Endothelial cell of umbilical vein (primary cell): Measurements from ENCODE around the gene RBPJL. TPM values are rescaled to one million over a fixed set of nuclear protein-coding genes. Genes with fewer than 3 reads are reported as not detected.

Experiments
- BruUV-seq: library from RNA; stranded (reverse); fragments of 400-500 nt; replicated peaks from 2 replicates; lab custom pipeline; 2021; lab: Mats Ljungman, UMichigan
- CTCF ChIA-PET: fragments of 300-600, 350-600 bp; sonication (Branson Sonifier 250); formaldehyde crosslinking; loops from one replicate; lab custom pipeline; 2021; ENCODE audit warnings: antibody characterized with exemption, inconsistent platforms; lab: Charles Lee
- POLR2A ChIA-PET: fragments of 300-600, 350-600 bp; sonication (Branson Sonifier 250); formaldehyde crosslinking; loops from one replicate; lab custom pipeline; 2021; ENCODE audit warnings: antibody characterized with exemption, inconsistent platforms; lab: Charles Lee
- DNase-seq: peaks from one replicate; pipeline ENCODE4 v3.0.0-alpha.2; 2011; ENCODE audit warnings: low read depth, low spot score
- FAIRE-seq: peaks from 2 replicates; lab custom pipeline; 2011; peaks lifted over from hg19 to GRCh38; lab: Jason Lieb, UNC
- H2AFZ ChIP-seq: 2 replicates; pipeline ENCODE4 v1.6.0; 2012; ENCODE audit warnings: low read depth, low read length, control low read depth, inconsistent platforms
- H3K27ac ChIP-seq: 2 replicates; pipeline ENCODE4 v1.5.1; 2011; ENCODE audit warnings: low read depth, mild to moderate bottlenecking, control low read depth, low read length, moderate library complexity; ENCODE audit not compliant: insufficient read depth
- H3K27me3 ChIP-seq, 2 experiments: 2 replicates each; pipeline versions ENCODE4 v1.6.0 to v1.6.1; 2011; ENCODE audit warnings: low read length in 2 of 2, mixed read lengths in 1 of 2; ENCODE audit not compliant: control insufficient read depth in 2 of 2, insufficient read depth in 2 of 2
- H3K36me3 ChIP-seq, 2 experiments: 2 replicates in 1 of 2; 3 replicates in 1 of 2; pipeline ENCODE4 v1.5.1; 2011; ENCODE audit warnings: low read length in 2 of 2, mild to moderate bottlenecking in 1 of 2, moderate library complexity in 1 of 2; ENCODE audit not compliant: control insufficient read depth in 2 of 2, insufficient read depth in 2 of 2; ENCODE audit errors: extremely low read depth in 1 of 2
- H3K4me1 ChIP-seq: 3 replicates; pipeline ENCODE4 v1.5.1; 2011; ENCODE audit warnings: mild to moderate bottlenecking, low read length; ENCODE audit not compliant: control insufficient read depth, insufficient read depth; ENCODE audit errors: extremely low read depth
- H3K4me2 ChIP-seq: 2 replicates; pipeline ENCODE4 v1.6.1; 2011; ENCODE audit warnings: low read length, control low read depth, mixed read lengths; ENCODE audit not compliant: insufficient read depth
- H3K4me3 ChIP-seq, 3 experiments: fragments of 200-600 bp in 1 of 3; sonication (generic), shearing (Covaris generic) in 1 of 3; replicated peaks in 1 of 3; 2 replicates each; pipeline ENCODE4 v1.5.1; 2011 to 2016; ENCODE audit warnings: control low read depth in 3 of 3, low read length in 3 of 3, mild to moderate bottlenecking in 2 of 3, inconsistent platforms in 1 of 3, low read depth in 1 of 3, moderate library complexity in 1 of 3; ENCODE audit not compliant: insufficient read depth in 1 of 3
- H3K79me2 ChIP-seq: 2 replicates; pipeline ENCODE4 v1.6.0; 2012; ENCODE audit warnings: low read length, inconsistent platforms; ENCODE audit not compliant: control insufficient read depth, insufficient read depth
- H3K9ac ChIP-seq: replicated peaks from 2 replicates; pipeline ENCODE3; 2011; ENCODE audit warnings: low read length, control low read depth; ENCODE audit not compliant: insufficient read depth; ENCODE audit errors: extremely low read depth
- H3K9me1 ChIP-seq: replicated peaks from 3 replicates; pipeline ENCODE4 v1.6.0; 2011; ENCODE audit warnings: mild to moderate bottlenecking, low read length; ENCODE audit not compliant: control insufficient read depth, insufficient read depth; ENCODE audit errors: extremely low read depth
- H3K9me3 ChIP-seq: replicated peaks from 2 replicates; pipeline ENCODE4 v1.5.1; 2012; ENCODE audit warnings: low read length, inconsistent platforms; ENCODE audit not compliant: control insufficient read depth, insufficient read depth
- H4K20me1 ChIP-seq: replicated peaks from 2 replicates; pipeline ENCODE3; 2011; ENCODE audit warnings: mild to moderate bottlenecking, low read length; ENCODE audit not compliant: control insufficient read depth, insufficient read depth; ENCODE audit errors: extremely low read depth
- EZH2 ChIP-seq: IDR thresholded peaks from 2 replicates; pipeline ENCODE4 v1.6.1; 2012; ENCODE audit warnings: borderline replicate concordance, low read depth, mild to moderate bottlenecking, moderate library complexity, low read length, inconsistent platforms; ENCODE audit not compliant: severe bottlenecking
- FOS ChIP-seq: IDR thresholded peaks from 2 replicates; pipeline ENCODE4 v1.6.1; 2011; ENCODE audit warnings: mild to moderate bottlenecking, low read length, moderate library complexity, borderline replicate concordance; ENCODE audit not compliant: insufficient read depth
- GATA2 ChIP-seq: IDR thresholded peaks from 2 replicates; pipeline ENCODE4 v1.7.0; 2011; ENCODE audit warnings: low read depth, mild to moderate bottlenecking, moderate library complexity, mixed read lengths, low read length; ENCODE audit not compliant: insufficient read length, insufficient read depth
- JUN ChIP-seq: IDR thresholded peaks from 2 replicates; pipeline ENCODE4 v1.6.1; 2011; ENCODE audit warnings: borderline replicate concordance, low read depth; ENCODE audit not compliant: insufficient read length, insufficient read depth
- MYC ChIP-seq: IDR thresholded peaks from one replicate; pipeline ENCODE4 v1.6.1; 2011; ENCODE audit warnings: mild to moderate bottlenecking, low read depth, low read length
- POLR2A ChIP-seq: IDR thresholded peaks from 2 replicates; pipeline ENCODE4 v1.6.1; 2012; ENCODE audit warnings: low read depth, mild to moderate bottlenecking, control low read depth, low read length
- POLR2AphosphoS5 ChIP-seq: IDR thresholded peaks from 2 replicates; pipeline ENCODE4 v1.6.1; 2012; ENCODE audit warnings: low read depth, mild to moderate bottlenecking, control low read depth, low read length, moderate library complexity; ENCODE audit not compliant: insufficient read depth
- dilution Hi-C: fragments of 300-500 bp; cut with MboI; formaldehyde crosslinking; loops from one replicate; pipeline ENCODE4 v1.15.0; 2019; ENCODE audit warnings: low sequenced_read_pairs; ENCODE audit not compliant: extremely low pct_ligation_motif_present
- intact Hi-C: fragments of 100-400 bp; cut with micrococcal nuclease; formaldehyde crosslinking; loops from one replicate; pipeline ENCODE4 v1.10.0; 2022
- polyA plus RNA-seq, 4 experiments: library from polyadenylated mRNA; depleted of rRNA in 3 of 4; stranded (reverse) in 3 of 4; unstranded in 1 of 4; fragments of >200 nt; gene quantifications; 2 replicates each; pipeline versions ENCODE4 v1.2.1 to v1.2.3, GENCODE V29; 2011 to 2012; ENCODE audit warnings: missing spikeins in 1 of 4
- total RNA-seq: library from RNA; stranded (reverse); gene quantifications from 2 replicates; pipeline ENCODE4 v1.2.3, GENCODE V29; 2021
- TF ChIP-seq, protein P1 (sequence below): IDR thresholded peaks from 2 replicates; pipeline ENCODE4 v1.6.1; 2011; ENCODE audit not compliant: insufficient read depth, insufficient read length
- TF ChIP-seq, protein P2 (sequence below), 2 donors: IDR thresholded peaks; 1 replicate in 1 of 2; 2 replicates in 1 of 2; pipeline ENCODE4 v1.5.1; 2011; ENCODE audit warnings: low read length in 2 of 2, mild to moderate bottlenecking in 2 of 2, moderate library complexity in 2 of 2, control low read depth in 1 of 2, inconsistent platforms in 1 of 2, low read depth in 1 of 2; ENCODE audit not compliant: insufficient read depth in 1 of 2; ENCODE audit errors: extremely low read depth in 1 of 2

Gene RBPJL
- total and polyA plus RNA-seq, 2 donors (not counting 3 experiments of a cell fraction or from before 2014, with no cell fraction given): not detected

DNA sequence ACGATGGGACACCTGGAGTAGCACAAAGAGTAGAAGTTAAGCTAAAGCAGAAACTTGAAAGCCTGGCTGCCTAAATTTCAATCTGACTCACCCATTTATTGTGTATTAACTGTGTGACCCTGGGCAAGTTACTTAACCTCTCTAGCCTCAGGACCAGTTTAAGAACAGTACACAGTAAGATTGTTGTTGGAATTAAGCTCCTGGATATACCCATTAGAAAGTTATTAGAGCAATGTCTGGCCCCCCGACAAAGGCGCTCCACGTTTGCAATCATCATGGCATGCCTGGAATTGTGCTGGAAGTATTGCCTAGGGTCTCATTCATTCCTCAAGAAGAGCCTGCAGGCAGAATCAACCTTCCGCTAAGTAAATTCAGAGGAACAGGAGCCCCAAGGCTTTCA, 40.2 kb downstream of the RBPJL start:
- H3K79me2 ChIP-seq: peaks cover 55% of the 10 kb centered on the region
- dilution Hi-C loops (no loop called here), intact Hi-C loops (loop anchor here (10.0 kb wide), 1 partner anchor 568 kb away; the partner anchor contains the start of gene PLTP)
- H2AFZ ChIP-seq: no peak overlapping the region
- ChIA-PET POLR2A (interaction anchor here (0.8 to 3.5 kb wide), 6 partner anchors 10 to 27 kb away, joined by 4 to 52 read pairs (median 8); partner anchors contain the start of gene SYS1), CTCF (interaction anchor here (0.6 to 4.7 kb wide), 10 partner anchors 9 to 424 kb away, joined by 3 to 28 read pairs (median 7); partner anchors contain the start of gene SYS1)
- peak overlapping the region; percentile 89 for H3K4me2 ChIP-seq
- peaks cover 62% of the 10 kb centered on the region for H3K4me1 ChIP-seq
- no peaks in the 10 kb centered on the region for H4K20me1 ChIP-seq
- FAIRE-seq (peak; percentile 63), DNase-seq (no peak)
- no peaks in the 10 kb centered on the region for H3K27me3 ChIP-seq
- no peak overlapping the region for H3K4me3 ChIP-seq
- no peak overlapping the region for H3K27ac ChIP-seq
- TF ChIP-seq POLR2AphosphoS5: no peak
- no peak for TF ChIP-seq EZH2
- TF ChIP-seq FOS: no peak
- TF ChIP-seq JUN: no peak
- TF ChIP-seq MYC: no peak
- no peak for TF ChIP-seq GATA2
- TF ChIP-seq, protein P1, sequence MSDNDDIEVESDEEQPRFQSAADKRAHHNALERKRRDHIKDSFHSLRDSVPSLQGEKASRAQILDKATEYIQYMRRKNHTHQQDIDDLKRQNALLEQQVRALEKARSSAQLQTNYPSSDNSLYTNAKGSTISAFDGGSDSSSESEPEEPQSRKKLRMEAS: no peak
- TF ChIP-seq POLR2A: no peak
- TF ChIP-seq, protein P2, sequence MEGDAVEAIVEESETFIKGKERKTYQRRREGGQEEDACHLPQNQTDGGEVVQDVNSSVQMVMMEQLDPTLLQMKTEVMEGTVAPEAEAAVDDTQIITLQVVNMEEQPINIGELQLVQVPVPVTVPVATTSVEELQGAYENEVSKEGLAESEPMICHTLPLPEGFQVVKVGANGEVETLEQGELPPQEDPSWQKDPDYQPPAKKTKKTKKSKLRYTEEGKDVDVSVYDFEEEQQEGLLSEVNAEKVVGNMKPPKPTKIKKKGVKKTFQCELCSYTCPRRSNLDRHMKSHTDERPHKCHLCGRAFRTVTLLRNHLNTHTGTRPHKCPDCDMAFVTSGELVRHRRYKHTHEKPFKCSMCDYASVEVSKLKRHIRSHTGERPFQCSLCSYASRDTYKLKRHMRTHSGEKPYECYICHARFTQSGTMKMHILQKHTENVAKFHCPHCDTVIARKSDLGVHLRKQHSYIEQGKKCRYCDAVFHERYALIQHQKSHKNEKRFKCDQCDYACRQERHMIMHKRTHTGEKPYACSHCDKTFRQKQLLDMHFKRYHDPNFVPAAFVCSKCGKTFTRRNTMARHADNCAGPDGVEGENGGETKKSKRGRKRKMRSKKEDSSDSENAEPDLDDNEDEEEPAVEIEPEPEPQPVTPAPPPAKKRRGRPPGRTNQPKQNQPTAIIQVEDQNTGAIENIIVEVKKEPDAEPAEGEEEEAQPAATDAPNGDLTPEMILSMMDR (IDR thresholded peaks at IDR 0.05; ENCODE audit: extremely low read depth in 1 of 2, insufficient read depth in 1 of 2, low read depth in 1 of 2, low read length in 2 of 2): no peak
- no TSS peak for BruUV-seq
- no peaks in the 10 kb centered on the region for H3K9me3 ChIP-seq
- H3K9ac ChIP-seq: no peak overlapping the region
- H3K36me3 ChIP-seq: no peaks in the 10 kb centered on the region
- H3K9me1 ChIP-seq: no peaks in the 10 kb centered on the region
